Suppressor macrophage (primary cell): ENCODE results near the gene CASZ1.

Experiments
- DNase-seq, 4 experiments: peaks; one replicate each; pipeline ENCODE4 v3.0.0-alpha.2; 2020 to 2022

The CASZ1 gene

DNA sequence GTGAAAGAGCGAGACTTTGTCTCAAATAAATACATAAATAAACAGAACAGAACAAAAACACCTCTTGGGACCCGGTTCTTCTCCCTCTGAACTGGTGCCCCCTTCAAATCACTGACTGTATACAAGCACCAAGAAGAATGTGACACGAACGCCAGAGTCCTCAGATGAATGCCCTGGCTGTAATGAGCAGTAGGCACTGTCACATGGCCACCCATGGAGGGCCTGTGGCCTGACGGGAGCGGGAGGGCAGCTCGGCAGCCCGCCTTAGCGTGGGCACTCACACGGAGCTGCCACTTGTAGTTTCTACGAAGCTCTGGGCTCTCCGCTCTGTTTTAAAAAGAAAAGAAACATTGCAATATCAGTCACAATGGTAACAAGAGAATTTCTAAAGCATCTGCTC, 175.7 kb downstream of the CASZ1 start:
- no peak for DNase-seq

DNA sequence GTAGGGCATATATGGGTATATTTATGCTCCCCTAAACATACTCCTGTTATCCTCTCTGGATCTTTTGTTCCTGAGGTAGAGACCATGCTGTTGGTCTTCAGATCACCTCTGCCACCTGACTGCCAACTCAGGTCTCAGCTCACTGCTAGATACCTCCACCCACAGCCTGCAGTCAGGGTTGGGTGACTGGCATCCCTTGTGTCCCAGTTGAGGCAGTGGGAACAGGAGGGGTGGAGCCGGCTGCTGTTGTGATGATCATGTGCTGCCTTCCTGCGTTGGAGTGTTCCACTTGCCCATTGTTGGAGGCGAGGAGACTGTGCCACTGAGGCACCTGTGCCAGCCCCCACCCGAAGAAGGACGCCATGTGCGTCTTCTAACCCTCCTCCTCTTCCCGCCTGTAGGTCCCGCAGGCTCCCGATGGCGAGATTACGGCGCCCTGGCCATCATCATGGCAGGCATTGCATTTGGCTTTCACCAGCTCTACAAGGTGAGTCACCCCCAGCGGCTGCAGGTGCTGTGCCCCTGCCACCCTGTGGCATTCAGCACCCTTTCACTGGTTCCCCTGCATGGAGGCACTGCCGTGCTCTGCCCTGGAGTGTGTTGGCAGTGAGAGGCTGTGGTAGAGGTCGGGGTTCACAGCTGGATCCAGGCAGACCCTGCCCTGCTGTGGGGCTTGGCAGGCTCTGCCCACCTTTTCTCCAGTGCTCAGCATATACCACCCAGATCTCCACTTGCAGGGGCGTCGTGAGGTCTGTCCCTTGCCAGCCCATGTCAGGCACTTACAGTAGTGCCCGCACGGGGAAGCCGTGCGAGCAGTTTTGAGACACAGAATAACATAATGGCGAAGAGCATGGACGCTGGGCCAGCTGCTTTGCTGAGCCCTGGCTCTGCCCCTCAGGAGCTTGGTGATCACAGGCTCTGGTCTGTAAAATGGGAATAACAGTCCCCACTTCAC, 178.2 kb downstream of the CASZ1 start:
- no peak for DNase-seq

DNA sequence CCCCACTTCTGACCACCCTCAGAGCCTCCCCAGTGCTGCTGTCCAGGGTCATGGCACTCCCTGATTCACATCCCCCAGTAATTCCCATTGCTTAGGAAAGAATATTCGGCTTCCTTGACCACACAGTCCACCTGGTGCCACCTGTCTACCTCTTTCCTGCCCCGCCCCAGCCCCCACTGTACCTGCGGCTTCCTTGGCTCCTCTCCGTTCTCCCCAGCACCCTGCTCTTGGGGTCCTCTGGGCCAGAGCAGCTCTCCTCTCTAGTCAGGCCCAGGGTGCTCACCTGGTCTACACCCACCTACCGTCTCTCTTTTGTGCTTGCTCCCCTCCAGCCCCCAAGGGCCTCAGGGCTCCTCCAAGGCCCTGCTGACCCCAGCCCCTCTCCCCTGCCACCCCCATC, 179.1 kb downstream of the CASZ1 start:
- DNase-seq = no peak

DNA sequence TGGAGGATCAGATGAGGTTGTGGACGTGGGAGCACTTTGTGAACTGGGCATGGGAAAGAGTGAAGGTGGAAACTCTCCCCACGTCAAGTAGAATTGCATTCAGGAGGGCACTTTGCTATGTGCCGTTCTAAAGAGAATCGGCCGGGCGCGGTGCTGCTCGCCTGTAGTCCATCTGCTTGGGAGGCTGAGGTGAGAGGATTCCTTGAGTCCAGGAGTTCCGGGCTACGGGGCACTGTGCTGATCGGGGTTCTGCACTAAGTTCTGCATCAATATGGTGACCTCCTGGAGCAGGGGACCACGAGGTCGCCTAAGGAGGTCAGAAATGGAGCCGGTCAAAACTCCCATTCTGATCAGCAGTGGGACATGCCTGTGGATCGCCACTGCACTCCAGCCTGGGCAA, 179.8 kb downstream of the CASZ1 start:
- no peak for DNase-seq

DNA sequence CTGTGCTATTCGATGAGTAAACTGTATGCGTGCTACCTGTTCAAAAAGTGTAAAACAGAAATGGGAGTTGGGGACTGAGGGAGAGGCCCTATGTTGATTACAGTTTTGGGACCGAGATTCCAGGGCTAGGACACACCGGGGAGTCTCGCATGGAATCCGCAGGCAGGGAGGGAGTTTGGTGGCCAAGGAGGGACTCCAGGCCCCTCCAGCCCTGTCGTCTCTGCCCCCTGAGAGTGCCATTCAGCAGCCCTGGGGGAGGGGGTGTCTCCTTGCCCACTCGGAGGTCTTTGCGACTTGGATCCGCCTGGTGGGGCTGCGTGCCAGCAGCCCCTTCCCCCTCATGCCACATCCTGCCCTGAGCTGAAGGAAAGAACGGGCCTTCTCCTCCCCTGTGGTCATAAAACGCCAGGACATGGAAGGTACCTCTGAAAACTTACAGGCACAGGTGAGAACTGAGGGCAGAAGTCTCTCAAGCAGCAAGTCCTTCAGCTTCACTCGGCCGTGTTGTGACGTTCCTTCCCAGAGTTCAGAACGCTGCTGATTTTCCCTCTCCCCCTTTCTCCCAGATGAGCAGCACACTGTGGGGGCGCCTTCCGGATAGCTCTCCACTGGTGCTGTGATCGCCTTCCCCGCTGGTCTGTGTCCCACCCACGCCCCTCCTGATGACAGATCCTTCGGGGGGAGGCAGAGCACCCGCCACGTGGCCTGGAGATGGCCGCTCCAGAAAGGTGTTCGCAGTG, 180.3 kb downstream of the CASZ1 start:
- DNase-seq = no peak

DNA sequence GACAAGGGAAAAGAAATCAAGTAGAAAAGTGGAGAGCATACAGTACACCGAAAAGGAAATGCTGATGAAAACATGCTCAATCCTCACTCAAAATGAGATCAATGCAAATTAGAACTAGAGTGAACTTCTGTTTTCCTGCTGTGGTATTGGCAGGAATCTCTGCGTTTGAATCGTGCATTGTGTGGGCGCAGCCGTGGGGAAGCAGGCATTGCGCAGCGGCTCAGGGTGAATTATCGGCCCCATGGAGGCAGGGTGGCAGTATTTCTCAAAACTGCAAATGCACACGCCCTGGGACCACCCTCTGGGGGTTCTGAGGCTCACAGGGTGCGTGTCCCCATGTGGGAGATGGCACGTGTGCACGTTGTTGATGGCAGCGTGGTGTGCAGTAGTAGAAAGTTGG, 181.1 kb downstream of the CASZ1 start:
- DNase-seq = peak; percentile 16 to 49 (median 24)

DNA sequence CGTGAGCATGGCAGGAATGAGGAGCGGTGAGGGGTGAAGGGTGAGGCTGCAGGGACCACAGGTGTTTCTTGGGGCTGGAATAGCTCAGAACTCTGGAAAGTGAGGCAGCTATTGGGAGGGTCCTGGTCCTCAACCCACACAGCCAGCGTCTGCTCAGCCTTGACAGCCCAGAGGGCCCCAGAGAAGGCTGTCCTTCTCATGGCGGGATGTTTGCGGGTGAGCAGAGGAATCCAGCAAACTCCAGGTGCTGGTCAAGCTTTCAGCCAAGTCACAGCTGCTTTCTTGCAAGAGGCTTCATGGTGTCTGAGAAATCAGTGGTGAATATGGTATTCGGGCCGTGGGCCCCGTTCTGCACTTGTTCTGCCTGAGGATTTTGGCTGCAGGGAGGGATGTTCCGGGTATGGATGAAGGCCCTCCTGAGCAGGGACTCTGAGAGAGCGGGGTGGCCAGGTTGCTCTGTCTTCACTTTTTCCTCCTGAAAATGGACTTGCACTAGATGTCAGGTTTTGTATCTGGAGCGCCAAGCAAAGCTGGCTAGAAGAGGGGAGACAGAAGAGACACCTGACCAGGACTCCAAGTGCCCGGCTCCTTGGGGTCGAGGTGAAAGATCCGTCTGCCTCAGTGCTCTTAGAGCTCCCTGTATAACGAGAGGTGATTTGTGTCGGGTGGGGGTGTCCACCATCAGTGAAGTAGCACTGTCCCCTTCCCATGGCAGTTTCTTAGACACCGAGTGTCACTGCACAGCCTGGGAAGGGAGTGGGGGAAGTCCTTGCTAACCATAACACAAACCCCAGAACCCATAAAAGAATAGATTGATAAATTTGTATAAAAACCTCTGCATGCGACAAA, 181.8 kb downstream of the CASZ1 start:
- DNase-seq = no peak

DNA sequence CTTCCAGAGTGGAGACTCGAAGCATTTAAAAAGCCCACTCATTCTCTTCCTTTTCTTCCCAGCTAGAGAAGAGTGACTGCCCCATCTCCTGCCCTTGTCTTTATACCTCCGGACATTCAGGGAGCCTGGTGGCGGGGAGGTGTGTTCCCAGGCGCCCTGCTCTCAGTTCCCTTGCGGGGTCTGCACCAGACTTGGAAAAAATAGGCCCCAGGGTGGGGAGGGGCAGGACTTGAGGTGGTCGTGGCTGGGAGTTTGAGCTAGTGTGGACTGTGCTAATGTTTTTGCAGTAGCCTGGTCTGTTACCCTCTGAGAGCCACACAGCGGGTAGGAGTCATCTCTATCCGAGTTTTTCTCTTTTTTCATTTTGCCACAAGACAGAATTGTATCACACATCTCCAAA, 182.6 kb downstream of the CASZ1 start:
- DNase-seq = no peak

DNA sequence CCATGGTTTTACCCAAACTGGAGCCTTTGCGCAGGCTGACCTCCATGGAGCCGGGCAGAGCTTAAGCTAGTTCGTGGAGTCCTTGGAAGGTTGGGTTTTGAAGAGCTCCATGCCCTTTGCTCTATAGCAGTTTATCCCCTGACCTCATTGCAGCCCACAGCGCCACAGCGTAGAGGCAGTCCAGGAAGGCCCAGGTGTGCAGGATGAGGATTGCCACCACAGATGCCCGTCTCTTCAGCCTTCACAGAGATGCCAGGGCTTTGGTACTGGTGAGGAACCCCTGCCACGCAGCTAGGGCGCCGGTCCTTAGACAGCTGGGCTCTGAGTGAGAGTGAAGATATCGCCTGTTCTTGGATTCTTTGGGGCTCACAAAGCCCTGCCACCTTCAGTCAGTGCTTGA, 183.1 kb downstream of the CASZ1 start:
- DNase-seq = no peak

DNA sequence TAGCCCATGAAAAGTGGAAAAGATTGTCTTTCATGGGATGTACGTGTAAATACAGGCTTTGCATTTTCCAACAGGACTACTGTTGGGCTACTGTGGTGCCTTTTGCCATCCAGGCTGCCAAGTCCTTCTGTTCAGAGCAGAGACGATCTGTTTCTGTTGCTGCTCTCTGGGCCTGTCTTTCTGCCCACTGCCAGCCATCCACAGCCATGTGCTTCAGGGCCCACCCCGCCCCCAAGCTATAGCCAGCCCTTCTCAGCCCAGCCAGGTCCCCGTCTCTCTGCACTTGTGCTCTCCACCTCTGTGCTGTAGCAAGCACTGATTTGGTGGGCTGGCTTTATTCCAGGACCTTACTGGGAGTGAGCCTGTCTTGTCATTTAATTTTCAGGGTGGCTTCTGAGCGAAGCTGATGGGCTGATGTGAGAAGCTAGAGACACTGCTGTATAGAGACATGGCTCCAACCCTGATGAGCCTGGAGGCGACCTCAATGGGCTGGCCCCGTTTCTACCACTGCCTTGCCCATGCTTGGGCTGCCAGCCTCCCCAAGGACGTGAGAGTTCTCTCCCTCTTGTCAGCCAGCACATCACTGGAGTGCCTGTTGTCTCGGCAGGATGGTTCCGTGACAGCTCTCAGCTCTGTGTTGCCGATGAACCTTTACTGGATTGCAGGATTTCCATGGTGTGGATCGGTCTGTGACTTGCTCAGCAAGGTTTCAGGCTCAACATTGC, 183.8 kb downstream of the CASZ1 start:
- no peak for DNase-seq

DNA sequence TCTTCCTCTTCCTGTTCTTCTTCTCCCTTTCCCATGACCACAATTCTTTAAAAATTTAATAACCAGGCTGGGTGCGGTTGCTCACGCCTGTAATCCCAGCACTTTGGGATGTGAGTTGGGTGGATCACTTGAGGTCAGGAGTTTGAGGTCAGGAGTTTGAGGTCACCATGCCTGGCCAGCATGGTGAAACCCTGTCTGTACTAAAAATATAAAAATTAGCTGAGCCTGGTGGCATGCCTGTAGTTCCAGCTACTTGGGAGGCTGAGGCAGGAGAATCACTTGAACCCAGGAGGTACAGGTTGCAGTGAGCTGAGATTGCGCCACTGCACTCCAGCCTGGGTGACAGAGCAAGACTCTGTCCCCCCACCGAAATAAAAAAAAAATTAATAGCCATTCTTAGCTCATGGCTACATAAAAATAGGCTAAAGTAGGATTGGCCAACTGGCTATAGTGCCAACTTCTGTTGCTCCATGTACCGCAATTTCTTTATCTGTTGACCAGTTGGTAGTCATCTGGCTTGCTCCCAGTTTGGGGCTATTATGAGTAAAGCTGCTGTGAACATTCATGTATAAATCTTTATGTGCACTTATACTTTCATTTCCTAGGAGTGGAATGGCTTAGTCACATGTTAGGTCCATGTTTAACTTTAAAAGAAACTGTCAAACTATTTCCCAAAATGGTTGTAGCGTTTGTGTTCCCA, 185.4 kb downstream of the CASZ1 start:
- DNase-seq = no peak

DNA sequence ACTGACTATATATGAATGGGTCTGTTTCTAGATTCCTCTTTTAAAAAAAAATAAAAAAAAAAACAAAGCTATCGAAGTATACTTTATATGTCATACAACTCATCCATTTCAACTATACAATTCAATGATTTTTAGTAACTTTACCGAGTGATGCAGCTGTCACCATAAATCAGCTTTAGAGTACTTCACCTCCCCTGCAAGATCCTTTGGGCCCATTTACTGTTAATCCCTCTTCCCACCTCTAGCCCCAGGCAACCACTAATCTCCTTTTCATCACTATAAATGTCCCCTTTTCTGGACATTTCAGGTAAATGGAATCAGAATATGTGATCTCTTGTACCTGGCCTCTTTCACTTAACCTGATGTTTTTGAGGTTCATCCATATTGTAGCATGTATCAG, 187.8 kb downstream of the CASZ1 start:
- no peak for DNase-seq

DNA sequence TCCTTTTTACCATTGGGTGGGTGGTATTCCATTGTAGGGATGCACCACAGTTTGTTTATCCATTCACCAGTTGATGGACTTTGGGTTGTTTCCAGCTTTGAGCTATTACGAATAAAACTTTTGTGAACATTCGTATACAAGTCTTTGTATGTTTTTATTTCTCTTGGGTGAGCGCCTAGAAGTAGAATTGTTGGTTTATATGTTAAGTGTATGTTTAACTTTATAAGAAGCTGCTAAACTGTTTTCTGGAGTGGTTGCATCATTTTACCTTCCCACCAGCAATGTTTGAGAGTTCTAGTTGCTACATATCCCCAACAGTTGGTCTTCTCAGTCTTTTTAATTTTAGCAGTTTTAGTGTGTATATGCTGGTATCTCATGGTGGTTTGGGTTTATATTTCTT, 189.2 kb downstream of the CASZ1 start:
- no peak for DNase-seq

DNA sequence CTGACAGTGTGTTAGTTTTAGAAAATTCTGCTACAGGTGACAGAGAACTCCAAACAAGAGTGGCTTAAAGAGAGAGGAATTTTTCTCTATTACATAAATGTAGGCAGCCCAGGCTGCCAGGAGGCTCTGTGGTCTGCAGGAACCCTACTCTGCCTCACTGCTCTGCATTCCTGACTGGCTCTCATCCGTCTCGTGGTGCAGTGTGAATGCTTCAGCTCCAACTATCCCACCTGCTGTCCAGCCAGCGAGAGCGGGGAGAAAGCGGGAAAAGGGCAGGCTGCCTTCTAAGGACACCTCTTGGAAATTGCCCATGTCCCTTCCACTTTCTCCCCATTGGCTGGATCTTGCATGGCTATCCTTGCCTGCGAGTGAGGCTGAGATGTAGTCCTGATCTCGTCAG, 190.4 kb downstream of the CASZ1 start:
- no peak for DNase-seq

DNA sequence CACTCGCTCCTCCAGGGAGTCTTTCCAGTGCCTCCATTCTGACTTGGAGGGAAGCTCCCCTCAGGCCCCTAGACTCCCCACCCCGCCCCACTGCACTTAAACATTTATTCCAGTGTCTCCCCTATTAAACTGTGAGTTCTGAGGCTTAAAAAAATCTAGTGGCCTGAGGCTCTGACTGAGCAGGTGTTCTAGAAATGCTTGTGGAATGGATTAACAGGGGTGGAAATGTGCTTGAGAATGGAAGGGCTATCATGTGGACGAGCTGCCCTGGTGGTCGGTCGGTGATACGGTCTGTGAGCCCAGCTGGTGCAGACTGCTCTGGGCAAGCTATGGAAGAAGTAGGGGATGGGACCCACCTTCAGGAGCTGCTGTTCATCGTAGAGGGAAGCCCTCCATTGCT, 191.5 kb downstream of the CASZ1 start:
- no peak for DNase-seq

DNA sequence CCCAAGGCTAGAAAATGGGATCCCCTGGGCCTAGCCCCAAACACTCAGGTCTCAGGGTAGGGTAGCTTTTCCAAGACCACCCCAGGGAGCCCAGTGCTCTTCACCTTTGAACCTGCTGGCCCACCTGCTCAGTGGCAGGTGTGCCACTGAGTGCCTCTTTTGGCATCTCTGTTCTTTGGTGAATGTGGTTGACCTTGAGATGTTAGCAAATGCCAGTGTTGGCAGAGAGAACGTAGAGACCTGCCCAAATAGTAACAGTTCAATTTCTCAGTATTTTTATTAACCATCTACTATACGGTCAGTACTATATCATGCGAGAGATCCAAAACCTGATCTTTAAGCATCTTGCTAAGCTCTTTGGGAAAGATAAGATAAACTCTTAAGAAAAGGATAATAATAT, 193.5 kb downstream of the CASZ1 start:
- DNase-seq = no peak

DNA sequence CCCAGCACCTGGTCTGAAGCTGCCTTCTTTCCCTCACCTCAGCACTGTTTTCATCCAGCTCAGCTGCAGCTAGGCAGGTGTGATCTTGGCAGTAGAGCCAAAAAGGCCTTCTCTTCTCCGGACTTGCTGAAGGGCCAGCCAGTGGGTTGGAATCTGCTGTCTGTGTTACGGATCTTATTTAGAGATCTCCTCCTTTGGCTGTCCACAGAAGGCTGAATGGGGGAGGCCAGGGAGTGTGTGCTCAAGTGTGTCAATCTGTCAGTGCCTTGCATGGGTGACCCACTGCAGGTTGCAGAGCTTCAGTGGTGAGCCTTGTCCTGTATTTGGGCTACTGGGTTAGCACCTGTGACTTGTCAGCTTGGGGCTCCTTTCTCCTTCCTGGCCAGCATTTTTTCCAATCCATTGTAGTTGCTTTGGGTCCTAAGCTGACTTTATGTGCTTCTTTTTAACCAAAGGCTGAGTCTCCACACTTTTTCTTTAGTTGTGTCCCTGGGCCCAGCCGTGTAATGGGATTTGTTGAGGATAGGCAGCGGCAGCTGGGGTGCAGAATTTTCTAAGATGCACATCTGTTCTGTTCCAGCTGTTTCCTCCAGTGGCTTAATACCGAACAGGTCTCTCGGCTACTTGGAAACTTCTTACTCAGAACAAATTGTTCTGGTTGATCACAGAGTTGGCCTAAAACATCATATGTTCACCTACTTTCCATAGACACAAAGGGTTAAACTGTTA, 194.9 kb downstream of the CASZ1 start:
- no peak for DNase-seq

DNA sequence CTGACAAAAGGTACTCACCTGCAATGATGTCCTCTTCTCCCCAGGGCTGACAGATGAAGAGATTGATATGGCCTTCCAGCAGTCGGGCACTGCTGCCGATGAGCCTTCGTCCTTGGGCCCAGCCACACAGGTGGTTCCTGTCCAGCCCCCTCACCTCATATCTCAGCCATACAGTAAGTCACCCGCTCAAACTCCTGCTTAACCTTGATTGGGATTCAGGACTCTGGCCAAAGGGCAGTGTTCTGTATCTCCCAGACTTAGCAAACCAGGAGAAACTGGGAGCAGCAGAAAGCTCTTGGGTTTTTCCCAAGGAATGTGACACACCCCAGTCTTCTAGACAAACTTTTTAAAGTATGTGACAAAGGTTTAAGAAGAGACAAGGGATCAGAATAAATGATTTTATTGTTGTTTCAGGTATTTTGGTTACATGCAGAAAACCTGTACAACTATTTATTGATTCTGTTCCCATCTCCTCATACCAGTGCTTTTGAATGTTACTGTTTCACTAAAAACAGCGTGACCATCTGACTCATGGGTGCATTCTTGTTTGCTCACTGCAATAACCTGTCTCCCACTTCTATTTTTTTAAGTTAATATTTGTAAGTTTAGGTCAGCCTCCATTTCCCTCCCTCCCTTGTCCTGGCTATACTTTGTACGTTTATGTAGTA, 197.1 kb downstream of the CASZ1 start:
- DNase-seq = no peak

DNA sequence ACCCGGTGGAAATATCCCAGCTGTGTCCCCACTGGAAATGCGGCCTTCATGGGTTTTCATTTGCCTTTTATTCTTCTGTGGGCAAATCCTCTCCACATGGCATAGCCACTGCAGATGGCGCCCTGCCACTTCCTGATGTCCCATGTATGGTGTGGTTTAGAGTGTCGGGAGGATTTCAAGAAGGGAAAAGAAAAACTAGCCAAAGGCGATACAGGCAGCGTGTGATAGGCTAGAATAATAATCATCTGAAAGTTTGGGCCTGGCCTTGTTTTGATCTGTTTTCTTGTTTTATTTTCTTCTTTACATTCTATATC, 198.1 kb downstream of the CASZ1 start:
- DNase-seq = no peak
